ENCODE data around the gene SLC39A11. TPM values are rescaled to one million over a fixed set of nuclear protein-coding genes. Genes with fewer than 3 reads are reported as not detected.

SLC39A11 gene
- polyA plus RNA-seq, 1 of the 3 experiments (the other 2 are of a cell fraction) = 23.5 TPM

- Histone ChIP-seq H3K9ac (no peak overlapping the region), H3K27me3 (ENCODE audit: insufficient read depth) (no peaks in the 10 kb centered on the region), H2AFZ (ENCODE audit: low read depth) (no peak overlapping the region), H3K79me2 (ENCODE audit: insufficient read depth) (no peaks in the 10 kb centered on the region; the same call in 1 of the 2 replicates), H3K9me3 (no peaks in the 10 kb centered on the region), H3K4me2 (no peak overlapping the region), H3K27ac (ENCODE audit: low read depth in 2 of 2, low read length in 1 of 2) (no peak overlapping the region), H3K9me2 (no peaks in the 10 kb centered on the region), H3K36me3 (replicated peaks in 1 of 2; ENCODE audit: control insufficient read depth in 1 of 2, insufficient read depth in 2 of 2, low read length in 1 of 2) (no peaks in the 10 kb centered on the region), H3K4me1 (ENCODE audit: control insufficient read depth in 1 of 2, insufficient read depth in 2 of 2, low read depth in 1 of 2, low read length in 1 of 2) (no peaks in the 10 kb centered on the region), H4K20me1 (ENCODE audit: insufficient read depth) (no peaks in the 10 kb centered on the region), H3F3A (replicated peaks; ENCODE audit: insufficient read depth) (no peaks in the 10 kb centered on the region), H3K4me3 (ENCODE audit: low read depth in 2 of 2, low read length in 1 of 2) (no peak overlapping the region)
- ChIA-PET CTCF (interaction anchor here (1.1 kb wide), 1 partner anchor 207 kb away, joined by 3 read pairs; no protein-coding TSS in a partner anchor), POLR2A (no interaction called here)
- no peak for DNase-seq
- no peak for TF ChIP-seq RCOR1 (IDR thresholded peaks at IDR 0.05; ENCODE audit: low read length)
- TF ChIP-seq PBX3 (IDR thresholded peaks at IDR 0.05) = no peak
- WGBS (ENCODE audit: low lambda C conversion rate) = 91% methylated on average over 5 of the region's 5 CpGs
Measured at GRCh38 chr17:72931635-72932034, 160.9 kb downstream of the SLC39A11 start.

GRCh38 chr17:72931163-72931562, 161.3 kb downstream of the SLC39A11 start:
- TF ChIP-seq USF1 (IDR thresholded peaks at IDR 0.05; ENCODE audit: borderline replicate concordance, low read depth) = no peak
- TF ChIP-seq NFIC (IDR thresholded peaks at IDR 0.05; ENCODE audit: borderline replicate concordance) = no peak
- TF ChIP-seq YY1 (IDR thresholded peaks at IDR 0.05; ENCODE audit: low read depth) = no peak
- TF ChIP-seq MEF2A (IDR thresholded peaks at IDR 0.05; ENCODE audit: borderline replicate concordance, low read depth) = no peak
- no peaks in the 10 kb centered on the region for H3F3A ChIP-seq (replicated peaks; ENCODE audit: insufficient read depth)
- 86% methylated on average over 9 of the region's 9 CpGs for WGBS (ENCODE audit: low lambda C conversion rate)
- H3K4me1 ChIP-seq (ENCODE audit: control insufficient read depth in 1 of 2, insufficient read depth in 2 of 2, low read depth in 1 of 2, low read length in 1 of 2) = no peaks in the 10 kb centered on the region
- H3K36me3 ChIP-seq (replicated peaks in 1 of 2; ENCODE audit: control insufficient read depth in 1 of 2, insufficient read depth in 2 of 2, low read length in 1 of 2) = peaks cover 0 to 4% of the 10 kb centered on the region in 2 experiments
- no peak overlapping the region for H3K4me3 ChIP-seq (ENCODE audit: low read depth in 2 of 2, low read length in 1 of 2)
- H3K9ac ChIP-seq = no peak overlapping the region
- H3K9me2 ChIP-seq = no peaks in the 10 kb centered on the region
- H3K27ac ChIP-seq (ENCODE audit: low read depth in 2 of 2, low read length in 1 of 2) = no peak overlapping the region
- H4K20me1 ChIP-seq (ENCODE audit: insufficient read depth) = no peaks in the 10 kb centered on the region
- no peaks in the 10 kb centered on the region for H3K9me3 ChIP-seq
- DNase-seq = no peak
- no peak overlapping the region for H3K4me2 ChIP-seq
- POLR2A ChIA-PET = no interaction called here
- no peaks in the 10 kb centered on the region; the same call in 1 of the 2 replicates for H3K79me2 ChIP-seq (ENCODE audit: insufficient read depth)
- H2AFZ ChIP-seq (ENCODE audit: low read depth) = no peak overlapping the region
- CTCF ChIA-PET = interaction anchor here (1.1 kb wide), 1 partner anchor 206 kb away, joined by 3 read pairs; no protein-coding TSS in a partner anchor
- no peaks in the 10 kb centered on the region for H3K27me3 ChIP-seq (ENCODE audit: insufficient read depth)

- WGBS (ENCODE audit: low lambda C conversion rate) = 87% methylated on average over 2 of the region's 2 CpGs
- ChIA-PET CTCF (no interaction called here), POLR2A (no interaction called here)
- Histone ChIP-seq H3K79me2 (ENCODE audit: insufficient read depth) (no peaks in the 10 kb centered on the region; the same call in 1 of the 2 replicates), H3K9me2 (no peaks in the 10 kb centered on the region), H2AFZ (ENCODE audit: low read depth) (no peak overlapping the region), H3K36me3 (replicated peaks in 1 of 2; ENCODE audit: control insufficient read depth in 1 of 2, insufficient read depth in 2 of 2, low read length in 1 of 2) (peaks cover 0 to 5% of the 10 kb centered on the region in 2 experiments), H4K20me1 (ENCODE audit: insufficient read depth) (no peaks in the 10 kb centered on the region), H3K9ac (no peak overlapping the region), H3K4me1 (ENCODE audit: control insufficient read depth in 1 of 2, insufficient read depth in 2 of 2, low read depth in 1 of 2, low read length in 1 of 2) (no peaks in the 10 kb centered on the region), H3K27ac (ENCODE audit: low read depth in 2 of 2, low read length in 1 of 2) (no peak overlapping the region), H3F3A (replicated peaks; ENCODE audit: insufficient read depth) (no peaks in the 10 kb centered on the region), H3K27me3 (ENCODE audit: insufficient read depth) (no peaks in the 10 kb centered on the region), H3K4me3 (ENCODE audit: low read depth in 2 of 2, low read length in 1 of 2) (no peak overlapping the region), H3K9me3 (no peaks in the 10 kb centered on the region), H3K4me2 (no peak overlapping the region)
- no peak for DNase-seq
- no peak for TF ChIP-seq RFX5 (IDR thresholded peaks at IDR 0.05; ENCODE audit: low read length)
- no peak for TF ChIP-seq GATA2 (CRISPR knock-in tag; IDR thresholded peaks at IDR 0.05)
- no peak for TF ChIP-seq POLR2AphosphoS5 (IDR thresholded peaks at IDR 0.05; ENCODE audit: low read depth, low read length)
- no peak for TF ChIP-seq YY1 (IDR thresholded peaks at IDR 0.05; ENCODE audit: low read depth)
- no peak for TF ChIP-seq MAX (IDR thresholded peaks at IDR 0.05; ENCODE audit: low read depth)
Measured at GRCh38 chr17:72930031-72930430, 162.5 kb downstream of the SLC39A11 start.
